Anterior cingulate cortex (tissue), 58 donors: Measurements from ENCODE around the gene RBM15B.

Experiments used
- DNase-seq, 58 donors: peaks; one replicate each; lab custom pipeline; 2025; lab: John Stamatoyannopoulos, UW

The RBM15B gene

GRCh38 chr3:51390246-51391074 is 625 bp upstream of the RBM15B start:
- DNase-seq: peak in 1 of 58 donors; percentile 67

- DNase-seq: peak in 7 of 58 donors; percentile 31 to 49 (median 42)
These were observed 675 bp downstream of the RBM15B start for GRCh38 chr3:51391566-51392354.

- no peak for DNase-seq
These were observed 1.5 kb downstream of the RBM15B start for GRCh38 chr3:51392355-51393133.

GRCh38 chr3:51393134-51393495 is 2.0 kb downstream of the RBM15B start:
- no peak for DNase-seq

GRCh38 chr3:51393564-51393963 is 2.5 kb downstream of the RBM15B start:
- no peak for DNase-seq

GRCh38 chr3:51394541-51394940 is 3.5 kb downstream of the RBM15B start:
- DNase-seq: no peak

GRCh38 chr3:51395493-51396213 is 4.6 kb downstream of the RBM15B start:
- DNase-seq: no peak

- DNase-seq: no peak
These were observed 5.3 kb downstream of the RBM15B start for GRCh38 chr3:51396401-51396800.

GRCh38 chr3:51397392-51397791 is 6.3 kb downstream of the RBM15B start:
- no peak for DNase-seq

- no peak for DNase-seq
These were observed 7.7 kb downstream of the RBM15B start for GRCh38 chr3:51398595-51399310.

- DNase-seq: no peak
These were observed 9.1 kb downstream of the RBM15B start for GRCh38 chr3:51400166-51400565.

- DNase-seq: no peak
These were observed 10.7 kb downstream of the RBM15B start for GRCh38 chr3:51401735-51402134.

- no peak for DNase-seq
These were observed 12.6 kb downstream of the RBM15B start for GRCh38 chr3:51403675-51404074.

GRCh38 chr3:51408021-51408420 is 16.9 kb downstream of the RBM15B start:
- DNase-seq: no peak

GRCh38 chr3:51408813-51409212 is 17.7 kb downstream of the RBM15B start:
- DNase-seq: no peak

- DNase-seq: no peak
These were observed 31.1 kb downstream of the RBM15B start for GRCh38 chr3:51422211-51422610.

- DNase-seq: no peak
These were observed 35.8 kb downstream of the RBM15B start for GRCh38 chr3:51426921-51427320.

- no peak for DNase-seq
These were observed 38.1 kb downstream of the RBM15B start for GRCh38 chr3:51429138-51429537.

GRCh38 chr3:51434110-51434509 is 43.0 kb downstream of the RBM15B start:
- DNase-seq: no peak
